Right hindlimb (tissue), 1 donor: ENCODE results near the gene LRRC7.
"Not testable (repeated sequence)": the region's sequence is repeated elsewhere in the genome, so short reads cannot be mapped to it uniquely, and the experiment has no call there.

ENCODE experiments used
- DNase-seq: peaks from one replicate; pipeline ENCODE4 v3.0.0-alpha.2; 2018

Gene LRRC7

GRCh38 chr1:69777971-69778370 is 210.2 kb downstream of the LRRC7 start:
- DNase-seq: no peak

DNA sequence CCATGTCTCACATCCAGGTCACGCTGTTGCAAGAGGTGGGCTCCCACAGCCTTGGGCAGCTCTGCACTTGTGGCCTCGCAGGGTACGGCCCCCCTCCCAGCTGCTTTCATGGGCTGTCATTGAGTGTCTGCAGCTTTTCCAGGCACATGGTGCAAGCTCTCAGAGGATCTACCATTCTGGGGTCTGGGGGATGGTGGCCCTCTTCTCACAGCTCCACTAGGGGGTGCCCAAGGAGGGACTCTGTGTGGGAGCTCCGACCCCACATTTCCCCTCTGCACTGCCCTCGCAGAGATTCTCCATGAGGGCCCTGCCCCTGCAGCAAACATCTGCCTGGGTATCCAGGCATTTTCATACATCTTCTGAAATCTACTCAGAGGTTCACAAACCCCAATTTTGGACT is 219.4 kb downstream of the LRRC7 start:
- no peak for DNase-seq

GRCh38 chr1:69791311-69791710 is 223.6 kb downstream of the LRRC7 start:
- DNase-seq: no peak

- no peak for DNase-seq
Measured at GRCh38 chr1:69794831-69795230, 227.1 kb downstream of the LRRC7 start.

GRCh38 chr1:69814926-69815325 is 247.2 kb downstream of the LRRC7 start:
- DNase-seq: no peak

GRCh38 chr1:69824932-69825331 is 257.2 kb downstream of the LRRC7 start:
- DNase-seq: peak; percentile 70

DNA sequence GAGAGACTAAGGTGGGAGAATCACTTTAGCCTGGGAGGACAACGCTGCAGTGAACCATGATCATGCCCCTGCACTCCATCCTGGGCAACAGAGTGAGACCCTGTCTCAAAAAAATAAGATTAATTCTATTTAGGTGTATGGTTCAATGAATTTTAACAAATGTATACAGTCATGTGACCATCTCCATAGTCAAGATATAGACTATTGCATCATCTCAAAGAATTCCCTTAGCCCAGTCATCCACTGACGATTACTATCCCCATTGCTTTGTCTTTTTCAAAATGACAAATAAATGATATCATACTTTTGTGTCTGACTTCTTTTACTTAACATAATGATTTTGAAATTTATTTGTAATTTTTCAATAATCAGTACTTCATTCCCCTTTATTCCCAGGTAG is 260.0 kb downstream of the LRRC7 start:
- DNase-seq: no peak

GRCh38 chr1:69833536-69833935 is 265.8 kb downstream of the LRRC7 start:
- DNase-seq: peak; percentile 36

GRCh38 chr1:69834336-69834735 is 266.6 kb downstream of the LRRC7 start:
- no peak for DNase-seq

DNA sequence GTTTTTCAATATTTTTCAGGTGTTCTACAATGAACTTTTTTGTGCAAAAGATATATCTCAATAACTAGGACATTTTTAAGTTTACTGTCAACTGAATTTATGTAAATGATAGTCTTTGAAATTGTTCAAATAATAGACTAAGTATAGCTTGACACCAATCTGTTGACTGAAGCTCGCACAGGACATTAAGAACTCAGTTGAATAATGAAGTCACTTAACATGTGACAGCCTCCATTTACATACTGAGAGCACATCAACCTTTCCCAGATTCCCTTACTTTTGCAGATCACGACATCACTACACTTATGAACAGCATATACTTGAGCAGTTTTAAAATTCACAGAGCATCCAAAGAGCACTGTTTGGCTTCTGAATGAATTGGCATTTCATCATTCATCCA is 268.2 kb downstream of the LRRC7 start:
- no peak for DNase-seq

DNA sequence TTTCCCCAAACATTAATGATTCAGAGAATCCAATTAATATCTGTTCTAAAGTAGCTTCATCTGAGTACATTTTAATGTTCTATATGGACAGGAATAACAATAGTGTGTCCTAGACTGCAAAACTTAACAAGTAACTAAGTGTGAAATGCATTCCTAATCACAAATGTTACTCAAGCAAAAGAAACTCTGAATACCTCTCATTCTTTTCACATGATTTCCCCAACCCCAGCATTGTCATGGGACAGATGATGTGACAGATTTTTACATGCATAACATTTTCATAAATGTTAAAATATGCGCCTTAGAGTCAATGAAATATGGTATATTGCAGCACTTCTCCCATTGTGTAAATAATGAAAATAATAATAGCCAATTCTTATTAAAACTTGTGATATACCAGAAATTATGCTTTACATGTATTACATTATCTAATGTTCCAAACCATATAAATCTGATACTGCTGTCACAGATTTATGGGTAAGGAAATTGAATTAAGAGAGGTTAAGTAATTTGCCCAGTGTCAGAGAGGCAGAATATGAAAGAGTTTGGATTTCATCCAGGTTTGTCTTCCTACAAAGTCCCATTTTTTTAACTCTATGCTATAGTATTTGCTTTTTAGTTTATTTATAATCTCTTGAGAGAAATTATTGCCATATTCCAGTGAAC is 269.4 kb downstream of the LRRC7 start:
- DNase-seq: no peak

GRCh38 chr1:69842326-69842725 is 274.6 kb downstream of the LRRC7 start:
- no peak for DNase-seq

DNA sequence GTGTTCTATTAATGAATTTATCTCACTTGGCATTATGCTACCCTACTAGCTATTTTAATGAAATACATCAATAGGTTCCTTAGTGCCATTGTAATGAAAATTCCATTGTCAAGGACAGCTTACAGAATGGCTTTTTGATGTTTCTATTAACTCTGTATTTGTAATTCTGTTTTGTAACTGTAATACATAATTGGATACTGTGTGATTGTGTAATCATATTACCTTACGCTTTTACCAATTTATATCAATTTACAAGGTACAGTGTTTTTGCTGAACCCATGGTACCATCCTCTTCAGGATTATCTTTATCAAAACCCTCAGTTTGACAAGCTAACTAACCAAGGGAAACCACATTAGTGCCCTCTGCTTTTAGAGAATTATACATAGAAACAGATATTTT is 277.9 kb downstream of the LRRC7 start:
- DNase-seq: no peak

DNA sequence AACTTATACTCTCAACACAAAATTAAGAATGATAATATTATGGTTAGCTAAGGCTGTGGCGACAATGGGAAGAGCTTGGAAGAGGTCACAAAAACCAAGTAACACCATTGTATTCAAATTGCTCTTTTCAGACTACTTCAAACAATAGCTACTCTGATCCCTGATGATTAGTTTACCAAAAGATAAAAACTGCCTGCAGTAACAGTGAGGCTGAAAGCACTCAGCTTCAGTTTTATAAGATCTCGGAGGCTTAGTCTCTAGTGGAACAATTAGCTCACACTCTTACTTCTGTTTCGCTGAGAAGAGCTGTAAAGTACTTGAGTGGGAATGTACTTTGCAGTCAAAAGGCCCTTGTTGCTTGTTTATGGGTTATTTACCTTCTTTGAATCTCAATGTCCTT is 278.5 kb downstream of the LRRC7 start:
- no peak for DNase-seq

DNA sequence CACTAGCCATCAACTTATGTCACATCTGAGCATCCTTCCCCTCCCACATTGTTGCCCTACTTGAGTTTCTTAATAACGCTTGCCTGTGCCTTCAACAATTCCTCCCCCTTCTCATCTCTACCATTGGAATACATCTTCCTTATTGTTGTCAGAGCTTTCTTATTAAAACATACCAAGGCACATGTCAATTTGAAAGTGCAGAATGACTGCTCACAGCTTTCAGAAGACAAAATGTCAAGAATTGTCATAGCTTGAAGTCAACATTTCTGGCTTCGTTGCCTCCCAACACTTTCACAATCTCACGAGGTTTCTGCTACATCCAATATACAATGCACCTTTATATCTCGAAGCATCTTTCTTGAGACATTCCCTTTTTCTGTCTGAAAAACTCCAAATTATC is 279.9 kb downstream of the LRRC7 start:
- no peak for DNase-seq

DNA sequence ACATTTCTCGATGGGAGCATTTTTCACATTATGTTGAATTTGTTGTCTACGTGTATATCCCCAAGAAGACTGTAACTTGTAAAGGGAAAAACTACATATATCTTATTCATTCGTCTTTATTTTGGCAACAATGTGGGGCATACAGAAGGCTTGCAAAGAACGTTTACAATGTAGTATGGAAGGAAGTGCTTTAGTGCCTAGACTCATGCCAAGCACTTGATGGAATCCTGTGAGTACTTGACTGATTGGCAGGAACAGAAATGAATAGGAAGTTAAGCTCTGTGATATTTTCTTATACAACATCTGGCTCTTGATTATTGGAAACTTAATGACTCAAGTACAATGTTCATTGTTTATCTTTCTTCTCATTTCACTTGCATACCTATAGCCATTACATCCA is 284.4 kb downstream of the LRRC7 start:
- no peak for DNase-seq

DNA sequence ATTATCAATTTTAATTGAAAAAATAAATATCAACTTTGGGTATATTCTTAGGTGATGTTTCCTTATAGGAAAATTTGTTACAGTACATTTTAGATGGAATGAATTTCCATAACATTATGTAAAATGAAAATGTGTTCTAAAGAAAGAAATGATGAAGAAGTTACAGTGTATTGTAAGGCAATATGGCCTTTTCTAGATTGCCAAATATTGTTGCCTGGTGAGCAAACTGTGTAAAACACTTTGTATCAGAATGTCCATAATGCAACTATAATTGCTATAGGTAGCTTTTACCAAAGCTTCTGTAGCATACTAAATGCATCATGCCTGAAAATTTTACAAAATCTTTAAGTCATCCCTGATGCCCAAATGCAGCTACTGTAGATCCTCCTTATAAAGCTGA is 285.0 kb downstream of the LRRC7 start:
- no peak for DNase-seq

- no peak for DNase-seq
Measured at GRCh38 chr1:69858534-69858933, 290.8 kb downstream of the LRRC7 start.

DNA sequence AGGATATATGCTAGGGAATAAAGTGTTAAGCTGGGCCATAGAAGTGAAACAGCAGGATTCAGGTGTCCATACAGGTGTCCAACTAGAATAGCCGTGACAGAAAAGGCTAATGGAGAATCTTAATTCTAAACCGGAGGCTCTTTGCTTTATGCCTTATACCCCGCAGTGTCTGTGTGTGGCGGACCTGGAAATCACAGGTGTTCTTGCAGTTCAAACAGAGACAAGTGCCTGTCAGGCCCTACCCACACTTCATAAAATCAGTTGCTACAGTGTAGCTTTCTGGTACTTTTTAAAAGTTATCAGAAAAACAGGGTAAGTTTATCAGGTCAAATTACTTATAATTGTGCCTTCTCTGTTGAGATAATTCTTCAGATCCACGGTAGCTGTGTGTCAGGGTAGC is 293.9 kb downstream of the LRRC7 start:
- no peak for DNase-seq

DNA sequence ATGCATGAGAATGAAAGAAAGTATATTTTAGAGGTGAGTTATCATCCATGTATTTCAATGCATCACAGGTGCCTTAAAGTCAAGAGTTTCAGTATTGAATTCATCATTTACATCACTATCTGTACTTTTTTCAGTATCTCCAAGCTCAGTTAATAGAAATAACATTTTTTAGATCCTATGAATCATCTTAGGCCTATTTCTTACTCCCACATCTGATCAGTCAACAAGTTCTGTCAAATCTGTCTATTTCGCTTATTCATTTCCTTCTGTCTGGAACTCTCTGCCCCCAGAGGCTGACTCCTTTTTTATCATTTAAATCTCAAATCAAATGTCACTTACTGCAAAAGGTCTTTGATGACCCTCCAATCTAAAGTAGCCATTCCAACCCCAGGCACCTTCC is 295.2 kb downstream of the LRRC7 start:
- DNase-seq: no peak

DNA sequence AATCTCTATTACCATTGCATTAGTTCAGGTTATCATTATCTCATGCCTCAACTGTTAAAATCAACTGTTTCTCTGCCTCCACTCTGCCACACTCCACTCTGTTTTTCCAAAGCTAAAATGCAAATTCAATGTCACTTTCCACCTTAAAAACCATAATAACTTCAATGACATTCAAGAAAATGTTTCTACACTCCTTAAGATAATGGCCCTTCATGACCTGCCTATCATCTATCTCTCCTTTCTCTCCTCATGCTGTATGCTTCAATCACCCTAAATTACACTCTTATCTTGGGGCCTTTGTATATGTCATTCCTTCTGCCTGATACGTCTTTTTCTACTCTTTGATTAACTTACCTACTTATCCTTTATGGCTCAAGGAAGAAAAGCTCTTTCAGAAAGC is 296.0 kb downstream of the LRRC7 start:
- no peak for DNase-seq

DNA sequence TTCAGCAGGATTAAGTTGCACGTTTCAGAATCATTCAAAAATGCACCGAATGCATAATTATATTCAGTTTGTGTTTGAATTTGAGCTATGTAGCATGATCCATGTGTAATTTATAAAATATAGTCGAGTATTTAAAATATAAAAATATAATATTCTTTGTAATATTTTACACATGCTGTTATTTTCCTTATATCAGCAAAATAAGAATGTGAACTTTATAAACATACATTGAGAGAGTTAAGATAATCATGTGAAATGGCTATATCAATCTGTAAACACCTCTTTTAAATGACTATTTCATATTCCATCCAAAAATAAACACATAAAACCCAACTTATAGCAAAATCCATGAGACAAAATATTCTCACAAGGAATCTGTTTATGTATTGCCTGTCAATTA is 303.7 kb downstream of the LRRC7 start:
- no peak for DNase-seq

DNA sequence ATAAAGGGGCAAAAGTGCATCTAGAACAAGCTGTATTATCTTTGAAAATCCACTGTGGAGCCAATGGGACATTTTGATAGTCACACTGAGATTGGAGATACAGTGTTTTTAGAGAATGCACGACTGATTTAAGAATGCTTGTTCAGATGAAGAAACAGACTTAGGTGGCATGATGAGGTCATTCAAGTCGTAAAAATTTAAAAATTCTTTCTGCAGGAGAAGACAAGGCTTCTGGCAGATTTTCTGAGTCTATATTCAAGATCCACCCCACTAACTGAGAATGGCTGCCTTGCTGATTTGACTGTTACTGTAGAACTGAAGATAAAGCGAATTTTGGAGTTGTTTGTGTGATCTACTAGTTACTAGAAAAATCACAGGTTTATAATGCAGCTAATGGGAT is 310.6 kb downstream of the LRRC7 start:
- no peak for DNase-seq

DNA sequence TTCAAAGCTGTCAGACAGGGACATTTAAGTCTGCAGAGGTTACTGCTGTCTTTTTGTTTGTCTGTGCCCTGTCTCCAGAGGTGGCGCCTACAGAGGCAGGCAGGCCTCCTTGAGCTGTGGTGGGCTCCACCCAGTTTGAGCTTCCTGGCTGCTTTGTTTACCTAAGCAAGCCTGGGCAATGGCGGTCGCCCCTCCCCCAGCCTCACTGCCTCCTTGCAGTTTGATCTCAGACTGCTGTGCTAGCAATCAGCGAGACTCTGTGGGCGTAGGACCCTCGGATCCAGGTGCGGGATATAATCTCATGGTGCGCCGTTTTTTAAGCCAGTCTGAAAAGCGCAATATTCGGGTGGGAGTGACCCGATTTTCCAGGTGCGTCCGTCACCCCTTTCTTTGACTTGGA is 320.3 kb downstream of the LRRC7 start:
- DNase-seq: not testable (repeated sequence)

- DNase-seq: no peak
Measured at GRCh38 chr1:69888657-69889056, 320.9 kb downstream of the LRRC7 start.
